Fibroblast of lung (primary cell): ENCODE data around the gene CLECL1.

ENCODE experiments used
- CTCF ChIP-seq, 2 donors: IDR thresholded peaks in 1 of 2; conservative IDR thresholded peaks in 1 of 2; 1 replicate in 1 of 2; 2 replicates in 1 of 2; pipeline ENCODE4 v1.5.1; 2011 to 2012; ENCODE audit warnings: low read length in 2 of 2, control low read depth in 1 of 2, inconsistent platforms in 1 of 2, low read depth in 1 of 2, mild to moderate bottlenecking in 1 of 2
- EZH2 ChIP-seq: IDR thresholded peaks from 2 replicates; pipeline ENCODE4 v1.5.1; 2012; ENCODE audit warnings: low read length, control low read depth, mild to moderate bottlenecking; ENCODE audit errors: missing control alignments

GRCh38 chr12:9701380-9702154, 31.3 kb downstream of the CLECL1 start:
- TF ChIP-seq CTCF (conservative IDR thresholded peaks at IDR 0.05 in 1 of 2, IDR thresholded peaks at IDR 0.05 in 1 of 2; ENCODE audit: low read depth in 1 of 2, low read length in 2 of 2): no peak
- no peak for TF ChIP-seq EZH2
